ENCODE measurements around the gene BRCC3.
A peak's percentile ranks its signal among the peaks of the same experiment; 100 is the strongest.

DNA sequence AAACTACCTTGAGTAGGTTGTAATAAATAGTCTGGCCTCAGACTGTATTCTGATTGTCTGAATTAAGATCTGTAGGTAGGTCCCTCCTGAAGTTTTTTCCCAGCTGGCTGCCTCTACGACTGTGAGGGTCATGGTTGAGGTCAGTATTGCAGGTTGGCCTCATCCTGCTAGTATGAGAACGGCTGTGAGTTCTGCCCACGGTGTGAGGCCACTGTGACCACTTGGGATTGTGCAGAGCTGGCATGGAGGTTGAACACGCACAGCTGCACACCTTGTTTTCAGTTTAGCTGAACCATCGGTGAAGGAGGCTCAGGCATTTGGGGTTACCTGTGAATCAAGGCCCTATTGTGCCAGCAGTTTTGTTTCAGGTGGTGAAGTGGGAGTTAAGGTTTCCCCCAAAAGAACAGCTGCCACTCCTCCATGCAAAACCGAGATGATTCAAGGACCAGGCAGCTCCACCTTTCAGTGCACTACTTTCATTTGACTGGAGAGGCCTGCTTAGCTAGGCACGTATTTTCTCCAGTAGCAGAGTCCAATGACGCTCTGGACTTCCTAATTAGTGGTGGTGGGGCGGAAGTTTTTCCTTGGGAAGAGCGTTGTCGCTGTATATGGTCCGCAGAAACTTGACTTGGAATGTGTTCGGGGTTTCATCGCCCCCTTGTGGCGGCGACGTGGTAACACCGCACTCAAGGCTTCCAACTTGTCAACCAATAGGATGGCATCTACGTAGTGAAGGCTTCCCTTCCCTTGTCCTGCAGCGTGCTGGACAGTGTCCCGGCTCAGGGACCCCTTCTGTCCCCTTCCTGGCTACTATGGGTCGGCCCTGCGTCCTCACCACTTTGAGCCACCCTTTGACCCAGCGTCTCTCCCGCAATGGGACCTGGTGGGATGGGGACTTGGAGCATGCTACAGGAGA, 14.2 kb upstream of the BRCC3 start:
- TF ChIP-seq, protein P1, sequence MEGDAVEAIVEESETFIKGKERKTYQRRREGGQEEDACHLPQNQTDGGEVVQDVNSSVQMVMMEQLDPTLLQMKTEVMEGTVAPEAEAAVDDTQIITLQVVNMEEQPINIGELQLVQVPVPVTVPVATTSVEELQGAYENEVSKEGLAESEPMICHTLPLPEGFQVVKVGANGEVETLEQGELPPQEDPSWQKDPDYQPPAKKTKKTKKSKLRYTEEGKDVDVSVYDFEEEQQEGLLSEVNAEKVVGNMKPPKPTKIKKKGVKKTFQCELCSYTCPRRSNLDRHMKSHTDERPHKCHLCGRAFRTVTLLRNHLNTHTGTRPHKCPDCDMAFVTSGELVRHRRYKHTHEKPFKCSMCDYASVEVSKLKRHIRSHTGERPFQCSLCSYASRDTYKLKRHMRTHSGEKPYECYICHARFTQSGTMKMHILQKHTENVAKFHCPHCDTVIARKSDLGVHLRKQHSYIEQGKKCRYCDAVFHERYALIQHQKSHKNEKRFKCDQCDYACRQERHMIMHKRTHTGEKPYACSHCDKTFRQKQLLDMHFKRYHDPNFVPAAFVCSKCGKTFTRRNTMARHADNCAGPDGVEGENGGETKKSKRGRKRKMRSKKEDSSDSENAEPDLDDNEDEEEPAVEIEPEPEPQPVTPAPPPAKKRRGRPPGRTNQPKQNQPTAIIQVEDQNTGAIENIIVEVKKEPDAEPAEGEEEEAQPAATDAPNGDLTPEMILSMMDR (IDR thresholded peaks at IDR 0.05; ENCODE audit: low read depth, low read length, missing input control) = peak; percentile 70
- TF ChIP-seq YY1 (IDR thresholded peaks at IDR 0.05) = no peak
- TF ChIP-seq EGR1 (IDR thresholded peaks at IDR 0.05; ENCODE audit: low read depth in 2 of 2) = no peak
- TF ChIP-seq, protein P2, sequence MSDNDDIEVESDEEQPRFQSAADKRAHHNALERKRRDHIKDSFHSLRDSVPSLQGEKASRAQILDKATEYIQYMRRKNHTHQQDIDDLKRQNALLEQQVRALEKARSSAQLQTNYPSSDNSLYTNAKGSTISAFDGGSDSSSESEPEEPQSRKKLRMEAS (IDR thresholded peaks at IDR 0.05) = no peak
- TF ChIP-seq RAD21 (IDR thresholded peaks at IDR 0.05) = peak; percentile 81 to 88
- no peak for TF ChIP-seq JUND (IDR thresholded peaks at IDR 0.05)
- peak; percentile 11 to 26 for TF ChIP-seq HNF4A (conservative IDR thresholded peaks at IDR 0.05)
- TF ChIP-seq, protein P3, sequence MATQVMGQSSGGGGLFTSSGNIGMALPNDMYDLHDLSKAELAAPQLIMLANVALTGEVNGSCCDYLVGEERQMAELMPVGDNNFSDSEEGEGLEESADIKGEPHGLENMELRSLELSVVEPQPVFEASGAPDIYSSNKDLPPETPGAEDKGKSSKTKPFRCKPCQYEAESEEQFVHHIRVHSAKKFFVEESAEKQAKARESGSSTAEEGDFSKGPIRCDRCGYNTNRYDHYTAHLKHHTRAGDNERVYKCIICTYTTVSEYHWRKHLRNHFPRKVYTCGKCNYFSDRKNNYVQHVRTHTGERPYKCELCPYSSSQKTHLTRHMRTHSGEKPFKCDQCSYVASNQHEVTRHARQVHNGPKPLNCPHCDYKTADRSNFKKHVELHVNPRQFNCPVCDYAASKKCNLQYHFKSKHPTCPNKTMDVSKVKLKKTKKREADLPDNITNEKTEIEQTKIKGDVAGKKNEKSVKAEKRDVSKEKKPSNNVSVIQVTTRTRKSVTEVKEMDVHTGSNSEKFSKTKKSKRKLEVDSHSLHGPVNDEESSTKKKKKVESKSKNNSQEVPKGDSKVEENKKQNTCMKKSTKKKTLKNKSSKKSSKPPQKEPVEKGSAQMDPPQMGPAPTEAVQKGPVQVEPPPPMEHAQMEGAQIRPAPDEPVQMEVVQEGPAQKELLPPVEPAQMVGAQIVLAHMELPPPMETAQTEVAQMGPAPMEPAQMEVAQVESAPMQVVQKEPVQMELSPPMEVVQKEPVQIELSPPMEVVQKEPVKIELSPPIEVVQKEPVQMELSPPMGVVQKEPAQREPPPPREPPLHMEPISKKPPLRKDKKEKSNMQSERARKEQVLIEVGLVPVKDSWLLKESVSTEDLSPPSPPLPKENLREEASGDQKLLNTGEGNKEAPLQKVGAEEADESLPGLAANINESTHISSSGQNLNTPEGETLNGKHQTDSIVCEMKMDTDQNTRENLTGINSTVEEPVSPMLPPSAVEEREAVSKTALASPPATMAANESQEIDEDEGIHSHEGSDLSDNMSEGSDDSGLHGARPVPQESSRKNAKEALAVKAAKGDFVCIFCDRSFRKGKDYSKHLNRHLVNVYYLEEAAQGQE (IDR thresholded peaks at IDR 0.05) = no peak
- no peak for TF ChIP-seq GABPA (IDR thresholded peaks at IDR 0.05 in 1 of 2, conservative IDR thresholded peaks at IDR 0.05 in 1 of 2)
- TF ChIP-seq FOXA2 (IDR thresholded peaks at IDR 0.05) = no peak
- TF ChIP-seq RXRA (IDR thresholded peaks at IDR 0.05) = no peak
- no peak for TF ChIP-seq TAF1 (conservative IDR thresholded peaks at IDR 0.05)
- no peak for TF ChIP-seq HNF4G (IDR thresholded peaks at IDR 0.05)
- TF ChIP-seq SP1 (IDR thresholded peaks at IDR 0.05) = peak; percentile 12

Measured in liver (tissue), 3 donors.